GM19468 (cell line): ENCODE data around the gene LHX2.
A peak's percentile ranks its signal among the peaks of the same experiment; 100 is the strongest.

Experiments used
- ATAC-seq: cut with Tn5 transposase; IDR thresholded peaks from one replicate; pipeline ENCODE4 v1.9.1; 2021; ENCODE audit warnings: mild to moderate bottlenecking, moderate library complexity, moderate number of reproducible peaks; ENCODE audit not compliant: unreplicated experiment; ENCODE audit errors: extremely low read depth

Gene LHX2

DNA sequence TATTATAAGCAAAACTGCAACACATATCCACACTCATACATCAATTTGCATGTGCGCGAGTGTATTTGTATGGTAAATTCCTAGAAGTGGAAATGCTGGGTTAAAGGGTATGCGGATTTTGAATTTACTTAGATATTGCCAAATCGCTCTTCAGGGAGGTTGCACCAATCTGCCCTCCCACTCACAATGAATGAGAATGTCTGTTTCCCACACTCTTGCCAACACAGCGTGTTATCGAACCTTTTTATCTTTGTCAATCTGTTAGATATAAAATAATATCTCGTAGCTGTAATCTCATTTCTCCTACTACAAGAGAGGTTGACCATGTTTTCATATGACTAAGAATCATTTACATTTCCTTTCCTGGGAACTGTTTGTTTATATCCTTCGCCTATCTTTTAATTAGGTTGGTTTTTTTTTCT lies 35.7 kb downstream of the LHX2 start:
- no peak for ATAC-seq

DNA sequence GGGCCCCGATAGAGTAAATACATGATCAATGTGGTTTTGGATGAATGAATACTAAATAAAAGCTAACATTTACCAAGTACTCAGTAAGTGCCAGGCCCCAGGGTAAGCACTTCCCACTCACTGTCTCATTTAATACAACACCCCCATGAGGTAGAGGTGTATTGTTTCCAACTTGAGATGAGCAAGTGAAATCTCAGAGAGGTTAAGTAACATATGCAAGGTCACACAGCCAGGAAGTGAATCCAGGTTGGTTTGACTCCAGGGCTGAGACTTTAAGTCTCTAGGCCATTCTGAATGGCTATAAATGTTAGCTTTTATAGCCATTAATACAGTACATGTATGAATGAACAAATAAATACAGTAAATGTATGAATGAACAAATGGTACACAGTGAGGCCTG lies 39.4 kb downstream of the LHX2 start:
- no peak for ATAC-seq

- no peak for ATAC-seq
These were observed 40.8 kb downstream of the LHX2 start for GRCh38 chr9:124052401-124052800.

DNA sequence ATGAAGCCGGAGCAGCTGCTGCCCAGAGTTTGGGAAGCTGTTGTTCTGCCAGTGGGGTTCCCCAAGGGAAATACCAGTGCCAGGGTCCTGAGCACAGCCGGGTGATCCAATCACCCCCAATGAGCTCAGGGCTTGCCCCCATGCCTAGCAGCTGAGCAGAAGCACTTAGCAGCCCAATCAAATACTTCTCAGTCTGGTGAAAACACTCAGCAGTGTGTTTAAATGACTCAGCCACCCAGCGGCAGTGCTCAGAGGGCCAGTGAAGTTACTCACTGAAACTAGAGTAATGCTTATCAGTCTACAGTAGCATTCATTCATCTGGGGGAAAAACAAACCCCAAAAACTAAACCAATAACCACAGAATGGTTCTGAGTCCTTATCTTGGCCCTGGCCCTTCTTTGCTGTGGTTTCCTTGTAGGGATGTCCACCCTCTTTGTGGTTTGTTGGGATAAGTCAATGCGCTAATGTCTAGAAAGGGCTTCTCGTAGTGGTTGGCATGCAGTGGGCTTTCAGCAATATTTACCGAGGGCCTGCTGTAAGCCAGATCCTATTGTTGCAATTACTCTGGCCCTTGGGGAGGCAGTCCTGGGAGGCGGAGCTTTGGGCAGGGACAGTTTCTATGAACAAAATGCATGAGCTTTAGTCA lies 43.1 kb downstream of the LHX2 start:
- ATAC-seq = peak; percentile 69

GRCh38 chr9:124060844-124061605 lies 49.5 kb downstream of the LHX2 start:
- no peak for ATAC-seq

DNA sequence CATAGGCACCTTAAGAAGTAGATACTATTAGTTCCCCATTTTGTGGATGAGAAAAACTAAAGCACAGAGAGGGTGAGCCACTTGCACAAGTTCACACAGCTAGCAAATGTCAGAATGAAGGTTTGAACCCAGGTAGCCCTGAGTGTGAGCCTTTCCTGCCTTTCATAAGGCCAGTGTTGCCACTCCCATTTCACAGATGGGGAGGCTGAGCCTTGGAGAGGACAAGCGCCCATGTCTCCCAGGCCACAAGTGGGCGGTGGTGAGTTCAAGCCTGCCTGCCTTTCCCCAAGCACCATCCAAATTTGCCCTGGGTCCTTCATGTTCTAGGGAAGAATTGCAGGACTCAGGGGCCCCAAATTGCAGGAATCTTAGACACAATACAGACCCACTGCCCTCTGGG lies 50.6 kb downstream of the LHX2 start:
- no peak for ATAC-seq

DNA sequence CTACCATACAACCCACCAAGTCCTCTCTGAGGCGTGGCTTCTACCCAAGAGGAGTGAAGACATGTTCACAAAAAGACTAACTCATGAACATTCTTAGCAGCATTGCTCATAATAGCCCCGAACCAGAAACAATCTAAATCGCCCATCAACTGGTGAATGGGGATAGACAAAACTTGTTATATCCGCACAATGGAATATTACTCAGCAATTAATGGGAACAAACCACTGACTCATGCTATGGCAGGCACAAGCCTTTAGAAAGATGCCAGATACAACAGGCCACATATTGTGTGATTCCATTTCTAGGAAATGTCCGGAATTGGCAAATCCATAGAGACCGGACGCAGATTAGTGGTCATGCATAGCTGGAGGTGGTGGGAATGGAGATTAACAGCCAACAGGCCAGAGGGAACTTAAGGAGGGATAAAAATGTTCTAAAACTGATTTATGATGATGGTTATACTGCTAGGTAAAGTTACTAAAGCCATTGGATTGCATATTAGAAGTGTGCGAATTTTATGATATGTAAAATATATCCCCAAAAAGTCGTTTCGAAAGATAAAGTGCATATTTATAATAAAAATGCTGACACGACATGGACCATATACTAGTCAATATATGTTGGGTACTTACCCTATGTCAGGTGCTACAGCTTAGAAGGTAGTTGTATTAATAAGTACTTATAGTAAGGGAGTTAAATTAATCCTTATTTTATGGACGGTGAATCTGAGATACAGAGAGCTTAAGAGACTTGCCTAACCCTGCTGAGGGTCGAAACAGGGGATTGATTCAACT lies 55.4 kb downstream of the LHX2 start:
- ATAC-seq = no peak

DNA sequence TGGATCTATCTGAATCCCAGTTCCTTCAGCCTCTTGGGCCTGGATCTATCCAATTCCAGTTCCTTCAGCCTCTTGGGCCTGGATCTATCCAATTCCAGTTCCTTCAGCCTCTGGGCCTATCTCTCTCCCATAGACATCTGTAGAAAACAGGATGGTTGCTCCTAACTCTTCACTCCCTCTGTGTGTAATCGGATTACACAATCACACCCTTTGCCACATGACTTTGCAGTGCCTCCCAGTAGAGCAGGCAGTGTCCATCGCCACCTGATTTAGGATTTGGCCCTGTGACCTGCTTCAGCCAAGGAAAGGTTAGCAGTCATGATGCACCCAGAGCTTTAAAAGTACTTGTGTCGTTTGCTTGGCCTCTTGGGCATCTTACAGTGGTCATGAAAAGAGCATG lies 56.7 kb downstream of the LHX2 start:
- ATAC-seq = no peak

GRCh38 chr9:124074746-124075145 lies 63.2 kb downstream of the LHX2 start:
- no peak for ATAC-seq

DNA sequence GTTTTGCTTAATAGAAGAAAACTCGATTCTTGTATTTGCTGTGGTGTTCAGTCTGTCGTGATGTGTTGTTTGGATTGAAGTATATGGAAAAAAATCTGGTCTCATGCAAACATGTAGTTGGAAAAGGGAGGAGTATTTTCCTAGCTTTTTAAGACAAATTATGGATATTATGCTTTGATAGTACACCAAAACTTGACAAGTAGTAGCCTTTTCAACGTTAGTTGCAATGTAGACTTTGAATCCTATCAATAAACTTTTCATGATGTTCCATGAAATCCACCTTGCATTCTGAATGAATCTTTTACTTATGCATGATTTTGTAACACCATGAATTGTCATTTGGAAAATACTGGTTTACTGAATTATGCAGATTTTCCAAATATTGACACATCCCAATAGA lies 64.2 kb downstream of the LHX2 start:
- ATAC-seq = no peak

- ATAC-seq = no peak
These were observed 66.5 kb downstream of the LHX2 start for GRCh38 chr9:124077915-124078572.

GRCh38 chr9:124078641-124079040 lies 67.1 kb downstream of the LHX2 start:
- ATAC-seq = no peak

DNA sequence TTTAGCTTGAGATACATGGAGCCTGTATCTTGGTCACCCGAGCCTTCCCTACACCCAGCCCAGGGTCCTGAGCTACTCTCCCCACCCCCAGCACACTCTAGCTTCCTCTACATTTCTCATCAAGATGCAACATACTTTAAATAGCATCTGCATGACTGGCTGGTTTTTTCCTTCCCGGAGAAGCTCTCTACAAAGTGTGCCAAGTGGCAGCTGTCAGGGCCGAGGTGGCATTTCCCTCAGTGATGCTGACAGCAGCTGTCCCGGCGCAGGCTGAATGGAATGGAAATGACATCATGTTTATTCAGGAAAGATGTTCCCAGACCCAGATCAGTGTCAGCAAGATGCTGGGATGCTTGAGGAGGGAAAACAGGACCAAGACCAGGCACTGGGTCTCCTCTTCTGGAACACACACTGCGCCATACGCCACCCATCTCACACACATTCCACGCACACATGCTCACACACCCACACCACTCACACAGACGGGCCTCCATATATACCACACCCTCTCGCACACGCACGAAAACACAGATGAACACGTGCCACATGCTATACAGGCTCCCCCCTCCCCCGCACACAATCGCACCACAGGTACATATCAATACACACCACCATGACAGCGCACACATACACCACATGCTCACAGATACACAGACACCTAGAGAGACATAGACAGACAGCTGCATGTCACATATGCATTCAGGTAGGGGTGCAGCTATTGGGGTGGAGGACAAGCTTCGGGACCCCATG lies 67.8 kb downstream of the LHX2 start:
- no peak for ATAC-seq

DNA sequence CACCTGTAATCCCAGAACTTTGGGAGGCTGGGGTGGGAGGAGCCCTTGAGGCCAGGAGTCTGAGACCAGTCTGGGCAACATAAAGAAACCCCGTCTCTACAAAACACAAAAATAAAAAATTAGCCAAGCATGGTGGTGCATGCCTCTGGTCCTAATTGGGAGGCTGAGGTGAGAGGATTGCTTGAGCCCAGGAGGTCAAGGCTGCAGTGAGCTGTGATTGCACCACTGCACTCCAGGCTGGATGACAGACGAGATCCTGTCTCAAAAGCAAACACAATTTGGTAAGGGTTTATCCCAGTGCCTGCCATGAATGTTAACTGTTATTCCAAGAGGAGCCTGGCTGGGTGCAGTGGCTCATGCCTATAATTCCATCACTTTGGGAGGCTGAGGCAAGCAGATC lies 71.1 kb downstream of the LHX2 start:
- no peak for ATAC-seq
